Stimulated activated effector memory CD8-positive, alpha-beta T cell treated with anti-CD3 and anti-CD28 coated beads, Interleukin-12 subunit alpha, Interleukin-12 subunit beta, amount 100 ng/mL, for 72 hours (primary cell): ENCODE data around the gene OR2AE1.
"Not testable (repeated sequence)": the region's sequence is repeated elsewhere in the genome, so short reads cannot be mapped to it uniquely, and the experiment has no call there.

Source experiments
- ATAC-seq: fragments of 150-1000 bp; cut with Tn5 transposase; 2 replicates; pipeline ENCODE4 v1.10.0; 2021
- DNase-seq, 2 donors: peaks; one replicate each; pipeline ENCODE4 v3.0.0; 2021 to 2022; ENCODE audit warnings: low spot score in 2 of 2
- H3K27ac Mint-ChIP-seq: one replicate; pipeline ENCODE4 v1.8.0; 2022; ENCODE audit warnings: mild to moderate bottlenecking, mixed read lengths
- H3K36me3 Mint-ChIP-seq: one replicate; pipeline ENCODE4 v1.8.0; 2022; ENCODE audit warnings: mild to moderate bottlenecking, mixed read lengths
- H3K4me1 Mint-ChIP-seq: one replicate; pipeline ENCODE4 v1.8.0; 2022; ENCODE audit warnings: mixed read lengths
- H3K4me3 Mint-ChIP-seq: one replicate; pipeline ENCODE4 v1.8.0; 2022; ENCODE audit warnings: mild to moderate bottlenecking, mixed read lengths
- H3K9me3 Mint-ChIP-seq: one replicate; pipeline ENCODE4 v1.8.0; 2022; ENCODE audit warnings: mixed read lengths

Gene OR2AE1

GRCh38 chr7:99888366-99888765 is 11.5 kb upstream of the OR2AE1 start:
- not testable (repeated sequence) for H3K4me3 Mint-ChIP-seq, DNase-seq, H3K27ac Mint-ChIP-seq, H3K9me3 Mint-ChIP-seq, H3K4me1 Mint-ChIP-seq, ATAC-seq
- H3K36me3 Mint-ChIP-seq: peaks cover 35% of the 10 kb centered on the region

GRCh38 chr7:99881370-99881769 is 4.5 kb upstream of the OR2AE1 start:
- H3K27ac Mint-ChIP-seq: no peak overlapping the region
- H3K9me3 Mint-ChIP-seq: no peaks in the 10 kb centered on the region
- H3K4me1 Mint-ChIP-seq: no peaks in the 10 kb centered on the region
- H3K4me3 Mint-ChIP-seq: no peak overlapping the region
- H3K36me3 Mint-ChIP-seq: no peaks in the 10 kb centered on the region
- ATAC-seq: no peak
- no peak for DNase-seq

DNA sequence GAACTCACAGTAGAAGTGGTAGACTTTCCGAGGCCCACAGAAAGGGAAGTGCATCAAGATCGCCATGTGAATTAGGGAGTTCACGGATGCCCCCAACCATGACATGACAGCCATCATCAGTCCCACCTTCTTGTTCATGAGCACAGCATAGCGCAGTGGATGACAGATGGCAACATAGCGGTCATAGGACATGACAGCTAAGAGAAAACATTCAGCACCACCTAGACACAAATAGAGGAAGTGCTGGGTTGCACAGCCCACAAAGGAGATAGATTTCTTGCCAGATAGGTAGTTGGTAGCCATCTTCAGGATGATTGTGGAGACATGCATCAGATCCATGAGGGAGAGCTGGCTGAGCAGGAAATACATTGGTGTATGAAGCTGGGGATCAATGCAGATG is 342 bp downstream of the OR2AE1 start:
- no peak overlapping the region for H3K27ac Mint-ChIP-seq
- no peak overlapping the region for H3K4me3 Mint-ChIP-seq
- no peaks in the 10 kb centered on the region for H3K4me1 Mint-ChIP-seq
- no peak for ATAC-seq
- H3K36me3 Mint-ChIP-seq: no peaks in the 10 kb centered on the region
- DNase-seq: no peak
- H3K9me3 Mint-ChIP-seq: no peaks in the 10 kb centered on the region

DNA sequence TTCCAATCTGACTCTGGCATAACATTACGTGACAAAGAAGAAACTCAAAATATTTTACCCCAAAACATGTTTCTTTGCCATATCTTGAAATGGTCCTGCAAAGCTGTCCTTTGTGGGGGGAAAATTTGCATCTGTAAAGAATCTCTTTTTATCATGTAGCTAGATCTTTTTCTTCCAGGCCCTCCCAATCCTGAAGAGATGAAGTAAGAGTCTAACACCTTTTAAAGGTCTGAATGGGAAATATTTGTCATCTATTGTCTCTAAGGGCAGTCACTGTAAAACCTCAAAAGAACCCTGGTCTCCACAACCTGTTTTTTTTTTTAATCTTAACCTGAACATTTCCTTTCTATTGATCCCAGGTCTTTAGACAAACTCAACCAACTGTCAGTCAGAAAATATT is 8.6 kb downstream of the OR2AE1 start:
- H3K27ac Mint-ChIP-seq: no peak overlapping the region
- no peaks in the 10 kb centered on the region for H3K9me3 Mint-ChIP-seq
- DNase-seq: no peak
- H3K36me3 Mint-ChIP-seq: no peaks in the 10 kb centered on the region
- no peak overlapping the region for H3K4me3 Mint-ChIP-seq
- no peaks in the 10 kb centered on the region for H3K4me1 Mint-ChIP-seq
- ATAC-seq: no peak

GRCh38 chr7:99867477-99867876 is 9.4 kb downstream of the OR2AE1 start:
- DNase-seq, H3K4me1 Mint-ChIP-seq, H3K27ac Mint-ChIP-seq, H3K4me3 Mint-ChIP-seq, H3K9me3 Mint-ChIP-seq, ATAC-seq, H3K36me3 Mint-ChIP-seq: not testable (repeated sequence)

DNA sequence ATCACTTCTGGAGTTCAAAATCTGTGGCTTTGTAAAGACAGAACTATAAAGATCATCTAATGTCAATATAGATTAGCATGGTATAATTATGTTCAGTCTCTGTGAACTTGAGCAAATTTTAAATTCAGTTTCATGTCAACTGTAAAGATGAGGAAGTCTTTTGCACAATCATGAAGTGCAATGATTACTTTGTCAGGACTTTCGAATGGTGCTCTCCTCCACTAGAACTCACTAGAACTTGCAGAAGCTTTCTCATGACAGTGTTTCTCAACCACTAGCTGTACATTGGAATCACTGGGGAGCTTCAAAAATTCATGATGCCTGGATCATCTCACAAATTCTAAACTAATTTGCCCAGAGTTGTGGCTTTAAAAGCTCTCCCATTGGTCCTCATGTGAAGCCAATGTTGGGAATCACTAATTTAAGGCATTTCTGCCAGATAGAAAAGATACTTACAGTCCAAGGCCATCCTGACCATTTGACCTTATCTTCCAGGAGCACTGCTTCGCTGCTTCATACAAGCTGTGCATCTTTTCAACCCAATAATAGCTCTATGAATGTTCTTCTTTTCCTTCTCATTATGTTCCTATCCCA is 12.9 kb downstream of the OR2AE1 start:
- Mint-ChIP-seq H3K4me1 (no peaks in the 10 kb centered on the region), H3K36me3 (no peaks in the 10 kb centered on the region), H3K9me3 (no peaks in the 10 kb centered on the region), H3K27ac (no peak overlapping the region), H3K4me3 (no peak overlapping the region)
- no peak for ATAC-seq
- no peak for DNase-seq

DNA sequence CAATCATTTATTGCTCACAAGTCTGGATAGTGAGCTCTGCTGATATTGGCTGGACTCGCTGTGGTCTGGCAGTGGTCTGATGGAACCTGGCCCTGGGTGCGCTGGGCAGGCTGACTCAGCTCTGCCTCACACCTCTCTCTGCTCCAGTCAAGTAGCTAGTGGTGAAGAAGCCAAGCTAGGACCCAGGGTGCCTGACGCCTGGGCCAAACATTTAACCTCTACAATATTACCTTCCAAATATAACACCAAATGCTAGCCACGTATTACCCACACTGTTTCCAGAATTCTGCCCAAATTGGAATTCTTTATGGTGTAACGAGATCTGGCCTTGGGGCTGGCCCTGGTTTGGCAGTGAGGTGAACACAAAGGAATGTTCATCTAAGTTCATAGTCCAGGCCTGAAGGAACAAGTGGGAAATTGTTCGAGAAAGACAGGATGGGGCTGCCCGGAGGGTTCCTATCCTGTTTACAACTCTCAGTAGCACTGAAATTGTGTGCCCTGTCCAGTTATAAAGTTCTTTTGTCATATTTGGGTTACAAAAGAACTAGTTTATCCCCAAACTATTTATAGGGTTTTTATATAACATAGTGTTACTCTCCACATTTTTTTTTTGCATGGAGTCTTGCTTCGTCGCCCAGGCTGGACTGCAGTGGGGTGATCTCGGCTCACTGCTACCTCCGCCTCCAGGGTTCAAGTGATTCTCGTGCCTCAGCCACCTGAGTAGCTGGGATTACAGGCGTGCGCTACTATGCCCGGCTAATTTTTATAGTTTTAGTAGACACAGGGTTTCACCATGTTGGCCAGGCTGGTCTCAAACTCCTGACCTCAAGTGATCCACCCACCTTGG is 16.3 kb downstream of the OR2AE1 start:
- no peak overlapping the region for H3K4me3 Mint-ChIP-seq
- H3K9me3 Mint-ChIP-seq: no peaks in the 10 kb centered on the region
- no peak for DNase-seq
- no peak overlapping the region for H3K27ac Mint-ChIP-seq
- H3K4me1 Mint-ChIP-seq: no peaks in the 10 kb centered on the region
- H3K36me3 Mint-ChIP-seq: no peaks in the 10 kb centered on the region
- ATAC-seq: no peak

DNA sequence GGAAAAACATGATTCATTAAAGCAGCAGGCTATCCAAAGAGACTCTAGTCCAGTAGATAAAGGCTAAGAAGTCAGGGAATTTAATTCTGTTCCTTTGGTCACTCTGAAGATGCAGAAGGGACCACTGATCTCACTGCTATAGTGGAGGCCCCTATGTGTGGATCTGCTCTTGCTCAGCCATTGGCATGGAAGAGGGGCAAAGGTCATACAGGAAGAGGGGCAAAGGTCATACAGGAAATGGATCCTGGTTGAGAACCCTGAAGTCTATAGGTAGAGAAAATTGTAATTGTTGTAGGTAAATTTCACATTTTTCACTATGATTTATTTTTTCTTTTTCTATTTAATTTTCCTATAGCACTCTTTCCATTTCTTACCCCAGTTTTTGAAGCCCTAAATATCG is 21.6 kb downstream of the OR2AE1 start:
- H3K4me1 Mint-ChIP-seq: no peaks in the 10 kb centered on the region
- H3K36me3 Mint-ChIP-seq: no peaks in the 10 kb centered on the region
- H3K9me3 Mint-ChIP-seq: no peaks in the 10 kb centered on the region
- no peak overlapping the region for H3K4me3 Mint-ChIP-seq
- DNase-seq: no peak
- ATAC-seq: no peak
- no peak overlapping the region for H3K27ac Mint-ChIP-seq

DNA sequence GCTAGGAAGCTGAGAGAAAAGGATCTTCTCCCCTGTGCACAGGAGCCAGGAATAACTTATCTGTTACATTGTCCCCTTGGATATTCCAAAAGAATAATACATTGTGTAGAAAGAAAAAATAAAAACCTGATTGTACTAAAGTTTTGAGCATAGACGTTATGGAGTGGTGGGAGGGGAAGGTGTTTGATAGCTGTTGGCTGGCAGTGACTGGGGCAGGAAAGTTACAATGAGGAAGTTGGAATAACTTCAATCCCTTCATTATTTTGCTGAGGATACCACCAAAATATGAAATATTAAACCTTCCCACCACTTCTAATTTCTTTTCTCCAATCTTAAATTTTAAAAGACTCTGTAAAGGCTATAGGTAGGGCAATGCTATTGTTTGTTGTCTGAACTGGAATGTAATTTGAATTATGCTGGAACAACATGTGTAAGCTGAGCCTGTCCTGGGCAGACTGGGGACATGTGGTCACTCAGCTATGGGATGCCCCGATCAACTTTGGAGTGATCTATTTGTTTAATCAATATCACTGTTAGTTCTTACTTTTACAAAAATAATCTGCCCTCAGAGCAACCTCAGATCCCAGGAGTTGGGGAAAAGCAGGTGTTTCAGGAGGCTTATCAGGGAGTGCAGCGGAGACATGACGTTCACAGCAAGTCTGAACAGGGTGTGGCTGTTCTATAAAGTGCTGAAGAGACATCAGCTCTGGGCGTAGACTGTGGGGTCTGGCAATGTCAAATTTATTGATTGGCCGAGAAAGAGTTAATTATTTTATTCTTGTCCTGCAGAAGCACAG is 28.2 kb downstream of the OR2AE1 start:
- no peak overlapping the region for H3K27ac Mint-ChIP-seq
- no peak overlapping the region for H3K4me3 Mint-ChIP-seq
- DNase-seq (no peak), ATAC-seq (no peak)
- H3K36me3 Mint-ChIP-seq: no peaks in the 10 kb centered on the region
- H3K4me1 Mint-ChIP-seq: no peaks in the 10 kb centered on the region
- no peaks in the 10 kb centered on the region for H3K9me3 Mint-ChIP-seq

DNA sequence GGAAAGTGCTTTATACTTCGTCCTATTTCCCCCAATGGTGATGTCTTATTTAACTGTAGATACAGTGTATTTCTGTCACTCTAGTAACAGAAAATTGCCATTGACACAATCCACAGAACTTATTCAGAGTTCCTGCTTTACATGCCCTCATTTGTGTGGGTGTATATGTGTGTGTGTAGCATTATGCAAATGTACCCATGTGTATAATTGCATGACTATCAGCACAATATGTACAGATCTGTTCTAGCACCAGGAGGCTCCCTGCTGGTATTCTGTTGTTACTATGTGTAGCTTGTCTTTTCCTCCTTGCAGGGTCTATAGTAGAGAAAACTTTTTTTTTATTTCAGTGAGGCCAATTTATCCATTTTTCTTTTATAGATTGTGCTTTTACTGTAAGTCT is 32.5 kb downstream of the OR2AE1 start:
- H3K36me3 Mint-ChIP-seq: no peaks in the 10 kb centered on the region
- no peaks in the 10 kb centered on the region for H3K9me3 Mint-ChIP-seq
- no peaks in the 10 kb centered on the region for H3K4me1 Mint-ChIP-seq
- no peak for ATAC-seq
- no peak overlapping the region for H3K27ac Mint-ChIP-seq
- no peak for DNase-seq
- no peak overlapping the region for H3K4me3 Mint-ChIP-seq

- no peak for DNase-seq
- no peaks in the 10 kb centered on the region for H3K36me3 Mint-ChIP-seq
- H3K4me1 Mint-ChIP-seq: no peaks in the 10 kb centered on the region
- no peak overlapping the region for H3K4me3 Mint-ChIP-seq
- no peaks in the 10 kb centered on the region for H3K9me3 Mint-ChIP-seq
- ATAC-seq: no peak
- no peak overlapping the region for H3K27ac Mint-ChIP-seq
These were observed 33.0 kb downstream of the OR2AE1 start for GRCh38 chr7:99843808-99844207.

- H3K36me3 Mint-ChIP-seq: no peaks in the 10 kb centered on the region
- H3K9me3 Mint-ChIP-seq: no peaks in the 10 kb centered on the region
- DNase-seq: no peak
- H3K4me1 Mint-ChIP-seq: no peaks in the 10 kb centered on the region
- no peak overlapping the region for H3K4me3 Mint-ChIP-seq
- H3K27ac Mint-ChIP-seq: no peak overlapping the region
- ATAC-seq: no peak
These were observed 33.9 kb downstream of the OR2AE1 start for GRCh38 chr7:99842926-99843325.

DNA sequence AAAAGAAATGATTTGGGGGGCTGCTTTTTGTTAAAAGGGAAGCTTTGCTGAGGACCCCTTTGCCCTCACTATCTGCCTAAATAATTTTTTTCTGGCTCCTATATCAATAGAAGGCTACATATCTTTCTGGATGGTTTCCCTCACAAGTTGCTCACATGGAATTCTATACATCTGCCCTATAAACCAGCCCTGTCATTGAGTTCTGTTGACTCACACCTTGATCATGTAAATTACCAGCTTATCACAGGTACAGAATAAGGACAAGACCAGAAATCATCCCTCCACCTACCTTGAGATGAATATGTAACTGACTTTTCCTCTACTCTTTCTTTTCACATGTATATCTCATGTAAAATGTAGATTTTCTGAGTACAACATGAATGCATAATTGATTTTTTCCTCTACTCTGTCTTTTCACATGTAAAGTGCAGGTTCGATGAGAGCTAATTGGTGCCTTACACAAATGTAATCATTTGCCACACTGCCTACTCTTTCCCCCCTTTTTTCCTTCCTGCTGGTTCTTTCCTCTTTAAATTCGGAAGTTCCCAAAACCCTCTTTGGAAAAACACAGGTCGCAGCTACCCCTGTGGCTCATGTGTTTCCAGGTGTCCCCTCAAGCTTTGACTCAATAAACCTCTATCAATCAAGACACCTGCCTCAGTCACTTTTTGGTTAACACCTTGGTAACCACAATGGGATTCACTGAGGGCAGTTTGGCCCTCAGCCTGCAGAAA is 36.5 kb downstream of the OR2AE1 start:
- ATAC-seq (no peak), DNase-seq (no peak)
- no peaks in the 10 kb centered on the region for H3K4me1 Mint-ChIP-seq
- H3K27ac Mint-ChIP-seq: no peak overlapping the region
- H3K9me3 Mint-ChIP-seq: no peaks in the 10 kb centered on the region
- no peaks in the 10 kb centered on the region for H3K36me3 Mint-ChIP-seq
- H3K4me3 Mint-ChIP-seq: no peak overlapping the region

DNA sequence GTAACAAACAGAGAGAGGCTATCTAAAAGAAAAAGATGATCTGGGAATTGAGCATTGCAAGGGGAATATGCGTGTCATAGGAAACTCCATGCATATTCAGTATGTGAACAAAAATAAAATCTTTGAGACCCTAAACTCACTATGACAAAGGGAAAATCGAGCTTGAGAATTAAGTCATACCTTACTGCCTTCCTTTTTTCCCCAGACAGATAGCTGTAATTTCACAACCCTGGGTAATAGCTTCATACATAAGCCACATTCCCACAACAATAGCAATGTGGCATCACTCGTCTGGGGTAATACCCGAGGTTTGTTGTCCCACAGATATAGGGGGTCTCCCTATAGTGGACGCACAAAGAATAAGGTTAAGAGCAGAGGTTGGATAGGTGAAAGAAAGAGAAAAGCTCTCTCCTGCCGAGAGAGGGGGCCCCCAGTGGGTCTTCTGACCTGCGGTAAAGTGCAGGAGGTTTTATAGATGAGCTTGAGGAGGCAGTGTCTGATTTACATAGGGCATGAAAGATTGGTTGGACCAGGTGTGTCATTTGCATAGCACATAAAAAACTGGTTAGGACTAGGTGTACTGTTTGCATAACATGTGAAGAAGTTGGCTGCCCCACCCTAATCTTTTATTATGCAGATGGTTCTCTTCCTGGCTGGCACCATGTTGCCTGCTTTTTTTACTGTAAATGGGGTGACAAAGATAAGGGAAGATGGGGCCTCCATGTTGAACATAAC is 37.4 kb downstream of the OR2AE1 start:
- H3K4me3 Mint-ChIP-seq: no peak overlapping the region
- H3K36me3 Mint-ChIP-seq: no peaks in the 10 kb centered on the region
- no peaks in the 10 kb centered on the region for H3K9me3 Mint-ChIP-seq
- ATAC-seq (no peak), DNase-seq (no peak)
- H3K27ac Mint-ChIP-seq: no peak overlapping the region
- no peaks in the 10 kb centered on the region for H3K4me1 Mint-ChIP-seq
